A549 (cell line): ENCODE data around the gene PIP4K2A. TPM values are rescaled to one million over a fixed set of nuclear protein-coding genes. Genes with fewer than 3 reads are reported as not detected.
A peak's percentile ranks its signal among the peaks of the same experiment; 100 is the strongest.

Source experiments
- ATAC-seq, 2 experiments: fragments of 200-7000 bp in 1 of 2; fragments of >200 bp in 1 of 2; cut with Nextera tagmentation in 1 of 2; cut with Tn5 transposase in 1 of 2; 3 replicates each; pipeline versions ENCODE4 v1.8.0 to v1.9.1; 2018 to 2020; ENCODE audit warnings: mild to moderate bottlenecking in 1 of 2, moderate library complexity in 1 of 2
- CTCF ChIA-PET: fragments of 300-600 bp; sonication (Branson Sonifier 250); formaldehyde crosslinking; extraction: SDS; loops from one replicate; lab custom pipeline; 2021; ENCODE audit warnings: antibody characterized with exemption, inconsistent platforms; lab: Yijun Ruan, JAX
- POLR2A ChIA-PET: fragments of 350-600 bp; formaldehyde crosslinking; extraction: SDS; loops from one replicate; lab custom pipeline; 2021; ENCODE audit warnings: antibody characterized with exemption, inconsistent platforms; lab: Yijun Ruan, JAX
- DNase-seq, 2 experiments: peaks; one replicate each; pipeline versions ENCODE4 v3.0.0 to v3.0.0-alpha.2; 2011 to 2016; ENCODE audit warnings: low read depth in 1 of 2, low spot score in 1 of 2
- FAIRE-seq: peaks from 2 replicates; lab custom pipeline; 2011; peaks lifted over from hg19 to GRCh38; lab: Jason Lieb, UNC
- H3K27ac ChIP-seq, 2 experiments: fragments of >200 bp; sonication (Bioruptor Twin); formaldehyde crosslinking; 3 replicates each; pipeline ENCODE4 v1.5.1; 2016 to 2017
- H3K4me1 ChIP-seq: fragments of >200 bp; sonication (Bioruptor Twin); formaldehyde crosslinking; 3 replicates; pipeline ENCODE4 v1.6.1; 2016
- H3K4me2 ChIP-seq: fragments of >200 bp; sonication (Bioruptor Twin); formaldehyde crosslinking; 3 replicates; pipeline ENCODE4 v1.6.1; 2016
- H3K4me3 ChIP-seq: fragments of >200 bp; sonication (Bioruptor Twin); formaldehyde crosslinking; 3 replicates; pipeline ENCODE4 v1.5.1; 2016
- H3K9me3 ChIP-seq: fragments of >200 bp; sonication (Bioruptor Twin); formaldehyde crosslinking; 3 replicates; pipeline ENCODE4 v1.6.1; 2016
- CEBPB ChIP-seq, 2 experiments: fragments of >200 bp in 1 of 2; sonication (Bioruptor Twin) in 1 of 2; formaldehyde crosslinking in 1 of 2; IDR thresholded peaks; 2 replicates each; pipeline ENCODE4 v1.6.1; 2012 to 2016
- EP300 ChIP-seq, 2 experiments: fragments of >200 bp; sonication (Bioruptor Twin); formaldehyde crosslinking; IDR thresholded peaks; 2 replicates in 1 of 2; 3 replicates in 1 of 2; pipeline ENCODE4 v1.6.1; 2016 to 2017
- ESRRA ChIP-seq: fragments of 150-350 bp; IDR thresholded peaks from 2 replicates; pipeline ENCODE4 v1.6.1; 2014; ENCODE audit warnings: mild to moderate bottlenecking, low read length, borderline replicate concordance
- FOSB ChIP-seq: fragments of 250-450 bp; sonication (Bioruptor Pico); IDR thresholded peaks from 2 replicates; pipeline ENCODE4 v1.5.0; 2020; ENCODE audit warnings: mild to moderate bottlenecking, moderate library complexity
- FOSL2 ChIP-seq, 2 experiments: fragments of 450-650 bp in 1 of 2; fragments of >200 bp in 1 of 2; sonication (Bioruptor Twin) in 1 of 2; formaldehyde crosslinking; IDR thresholded peaks; 2 replicates each; pipeline versions ENCODE4 v1.5.0 to v1.6.1; 2016 to 2020; ENCODE audit warnings: mild to moderate bottlenecking in 1 of 2, moderate library complexity in 1 of 2
- FOXS1 ChIP-seq: fragments of 250-450 bp; sonication (Bioruptor Pico); IDR thresholded peaks from 2 replicates; pipeline ENCODE4 v1.5.0; 2020; ENCODE audit warnings: mild to moderate bottlenecking, moderate library complexity
- GATA3 ChIP-seq: IDR thresholded peaks from 2 replicates; pipeline ENCODE4 v1.6.1; 2012; ENCODE audit warnings: borderline replicate concordance
- HDAC2 ChIP-seq: fragments of 200-600 bp; sonication (generic); IDR thresholded peaks from 2 replicates; pipeline ENCODE4 v1.6.1; 2016
- JUN ChIP-seq, 2 experiments: fragments of >200 bp; sonication (Bioruptor Twin); formaldehyde crosslinking; IDR thresholded peaks; 2 replicates in 1 of 2; 3 replicates in 1 of 2; pipeline ENCODE4 v1.6.1; 2016 to 2017
- JUNB ChIP-seq: fragments of >200 bp; sonication (Bioruptor Twin); formaldehyde crosslinking; IDR thresholded peaks from 2 replicates; pipeline ENCODE4 v1.6.1; 2016
- KDM5A ChIP-seq: fragments of 200-600 bp; sonication (generic); IDR thresholded peaks from 2 replicates; pipeline ENCODE4 v1.6.1; 2016; ENCODE audit warnings: antibody characterized with exemption, mild to moderate bottlenecking
- MAFK ChIP-seq: fragments of 450-650 bp; IDR thresholded peaks from 2 replicates; pipeline ENCODE4 v1.6.1; 2014; ENCODE audit not compliant: partially characterized antibody
- RAD21 ChIP-seq, 2 experiments: fragments of >200 bp in 1 of 2; sonication (Bioruptor Twin) in 1 of 2; formaldehyde crosslinking in 1 of 2; IDR thresholded peaks in 1 of 2; conservative IDR thresholded peaks in 1 of 2; 2 replicates in 1 of 2; 3 replicates in 1 of 2; pipeline ENCODE4 v1.6.1; 2012 to 2018; ENCODE audit warnings: inconsistent platforms in 1 of 2
- RFX5 ChIP-seq: fragments of 450-650 bp; IDR thresholded peaks from 2 replicates; pipeline ENCODE4 v1.7.1; 2014; ENCODE audit warnings: antibody characterized with exemption, mild to moderate bottlenecking, moderate library complexity
- SREBF2 ChIP-seq: fragments of 450-650 bp; IDR thresholded peaks from 2 replicates; pipeline ENCODE4 v1.6.1; 2014; ENCODE audit warnings: mild to moderate bottlenecking, moderate library complexity
- TP53 ChIP-seq: fragments of 250-450 bp; sonication (Bioruptor Pico); IDR thresholded peaks from 2 replicates; pipeline ENCODE4 v1.5.0; 2021; ENCODE audit warnings: mild to moderate bottlenecking, moderate library complexity
- ZSCAN20 ChIP-seq: fragments of 250-450 bp; sonication (Bioruptor Pico); IDR thresholded peaks from 2 replicates; pipeline ENCODE4 v1.8.0; 2022; ENCODE audit warnings: mild to moderate bottlenecking, moderate library complexity
- WGBS: methylation state at CpG from one replicate; pipeline ENCODE4 v1.1.6; 2017; ENCODE audit errors: missing lambda C conversion rate; 5-methylcytosine and 5-hydroxymethylcytosine counted together
- polyA plus RNA-seq, 4 experiments: library from polyadenylated mRNA; depleted of rRNA in 3 of 4; stranded (reverse); fragments of >200 nt; fragmentation: RNase III in 1 of 4; extraction: RNeasy Plus Mini Kit Qiagen cat#74134 plus additional on column Dnase treatment in 1 of 4; gene quantifications; 2 replicates in 3 of 4; 3 replicates in 1 of 4; pipeline ENCODE4 v1.2.3, GENCODE V29; 2011 to 2017
- TF ChIP-seq, protein P1 (sequence below): fragments of 250-450 bp; sonication (Bioruptor Pico); IDR thresholded peaks from 2 replicates; pipeline ENCODE4 v1.5.0; 2020; ENCODE audit warnings: low read depth, mild to moderate bottlenecking, moderate library complexity
- TF ChIP-seq, protein P2 (sequence below): fragments of 250-450 bp; sonication (Bioruptor Pico); IDR thresholded peaks from 2 replicates; pipeline ENCODE4 v1.5.0; 2021; ENCODE audit warnings: mild to moderate bottlenecking, moderate library complexity, borderline replicate concordance
- TF ChIP-seq, protein P3 (sequence below): IDR thresholded peaks from 2 replicates; pipeline ENCODE4 v1.6.1; 2012
- TF ChIP-seq, protein P4 (sequence below): fragments of >200 bp; sonication (Bioruptor Twin); formaldehyde crosslinking; IDR thresholded peaks from 3 replicates; pipeline ENCODE4 v1.5.1; 2016
- TF ChIP-seq, protein P5 (sequence below): fragments of >200 bp; sonication (Bioruptor Twin); formaldehyde crosslinking; IDR thresholded peaks from 3 replicates; pipeline ENCODE4 v1.6.1; 2016
- TF ChIP-seq, protein P6 (sequence below): IDR thresholded peaks from 2 replicates; pipeline ENCODE4 v1.6.1; 2012
- TF ChIP-seq, protein P7 (sequence below): fragments of >200 bp; sonication (Bioruptor Twin); formaldehyde crosslinking; IDR thresholded peaks from 2 replicates; pipeline ENCODE4 v1.6.1; 2016

PIP4K2A gene
- polyA plus RNA-seq, 2 of the 4 experiments (the other 2 are of a cell fraction): 23.1 to 24.0 TPM

DNA sequence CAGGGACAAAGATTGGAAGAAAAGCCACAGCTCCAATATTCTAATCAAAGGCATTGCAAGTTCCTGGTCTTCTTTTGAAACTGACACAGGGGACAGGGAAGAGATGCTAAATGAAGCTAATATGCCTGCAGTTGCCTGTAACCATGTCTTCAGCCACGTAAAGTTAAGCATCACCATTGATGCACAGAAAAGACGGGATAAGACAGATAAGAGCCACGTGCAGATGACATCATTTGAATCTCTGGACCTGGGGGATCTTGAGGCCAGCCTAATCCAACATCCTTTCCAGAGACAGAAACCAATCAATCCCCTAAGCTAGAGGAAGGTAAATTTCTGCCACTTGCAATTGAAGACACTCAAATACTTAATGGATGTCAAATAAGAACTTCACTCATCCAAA lies 93.4 kb downstream of the PIP4K2A start:
- 90% methylated on average over 3 of the region's 3 CpGs for WGBS
- Histone ChIP-seq H3K4me1 (peaks cover 86% of the 10 kb centered on the region), H3K9me3 (no peaks in the 10 kb centered on the region), H3K4me2 (peak overlapping the region; percentile 62), H3K27ac (peak overlapping the region; percentile 55 to 74), H3K4me3 (no peak overlapping the region)
- POLR2A ChIA-PET: no interaction called here
- no peak for TF ChIP-seq ZSCAN20 (CRISPR knock-in tag)
- TF ChIP-seq, protein P1, sequence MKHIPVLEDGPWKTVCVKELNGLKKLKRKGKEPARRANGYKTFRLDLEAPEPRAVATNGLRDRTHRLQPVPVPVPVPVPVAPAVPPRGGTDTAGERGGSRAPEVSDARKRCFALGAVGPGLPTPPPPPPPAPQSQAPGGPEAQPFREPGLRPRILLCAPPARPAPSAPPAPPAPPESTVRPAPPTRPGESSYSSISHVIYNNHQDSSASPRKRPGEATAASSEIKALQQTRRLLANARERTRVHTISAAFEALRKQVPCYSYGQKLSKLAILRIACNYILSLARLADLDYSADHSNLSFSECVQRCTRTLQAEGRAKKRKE (CRISPR knock-in tag): 0 out of 2 replicates have a peak, but pooled peaks have one; percentile 14
- no peak for DNase-seq
- FAIRE-seq: no peak
- CTCF ChIA-PET: interaction anchor here (0.9 to 2.0 kb wide), 4 partner anchors 15 to 367 kb away, joined by 3 to 4 read pairs (median 4); no protein-coding TSS in a partner anchor
- ATAC-seq: peak in 1 of 2 experiments; percentile 4; a peak in 1 of 6 replicates

DNA sequence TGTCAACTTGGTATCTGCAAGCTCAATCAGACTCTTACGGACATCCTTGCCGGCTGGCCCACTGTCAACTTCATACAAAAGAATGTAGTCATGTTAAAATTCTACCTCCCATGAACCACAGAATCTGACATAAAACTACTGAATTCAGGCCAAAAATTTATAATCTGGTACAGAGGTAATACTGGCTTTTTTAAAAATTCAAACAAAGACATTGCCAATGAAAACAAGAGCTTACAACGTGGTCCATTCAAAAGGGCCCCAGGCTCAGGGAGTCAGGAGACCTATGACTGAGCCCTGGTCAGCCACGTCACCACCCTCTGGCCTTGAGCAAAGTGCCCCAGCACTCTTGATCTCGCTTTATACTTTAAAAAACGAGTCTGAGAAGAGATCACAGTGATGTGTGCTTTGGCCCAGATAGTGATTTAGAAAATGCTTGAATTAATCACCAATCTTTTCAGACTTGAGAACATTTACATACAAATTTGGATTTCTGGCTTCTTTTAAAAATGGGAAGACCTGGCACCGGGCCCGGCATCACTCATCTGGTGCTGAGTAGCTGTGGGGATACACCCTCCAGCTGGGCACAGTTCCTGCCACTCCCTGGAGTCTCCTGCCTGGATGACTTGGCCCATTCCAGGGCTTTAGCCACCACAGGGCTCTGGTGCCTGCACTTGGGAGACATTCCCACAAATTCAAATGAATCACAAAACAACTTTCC lies 94.1 kb downstream of the PIP4K2A start:
- ATAC-seq (peak; percentile 91 to 95), FAIRE-seq (no peak), DNase-seq (peak; percentile 86 to 90)
- Histone ChIP-seq H3K27ac (peak overlapping the region; percentile 55 to 74), H3K4me3 (no peak overlapping the region), H3K4me1 (peaks cover 86% of the 10 kb centered on the region), H3K4me2 (peak overlapping the region; percentile 62), H3K9me3 (no peaks in the 10 kb centered on the region)
- TF ChIP-seq, protein P2, sequence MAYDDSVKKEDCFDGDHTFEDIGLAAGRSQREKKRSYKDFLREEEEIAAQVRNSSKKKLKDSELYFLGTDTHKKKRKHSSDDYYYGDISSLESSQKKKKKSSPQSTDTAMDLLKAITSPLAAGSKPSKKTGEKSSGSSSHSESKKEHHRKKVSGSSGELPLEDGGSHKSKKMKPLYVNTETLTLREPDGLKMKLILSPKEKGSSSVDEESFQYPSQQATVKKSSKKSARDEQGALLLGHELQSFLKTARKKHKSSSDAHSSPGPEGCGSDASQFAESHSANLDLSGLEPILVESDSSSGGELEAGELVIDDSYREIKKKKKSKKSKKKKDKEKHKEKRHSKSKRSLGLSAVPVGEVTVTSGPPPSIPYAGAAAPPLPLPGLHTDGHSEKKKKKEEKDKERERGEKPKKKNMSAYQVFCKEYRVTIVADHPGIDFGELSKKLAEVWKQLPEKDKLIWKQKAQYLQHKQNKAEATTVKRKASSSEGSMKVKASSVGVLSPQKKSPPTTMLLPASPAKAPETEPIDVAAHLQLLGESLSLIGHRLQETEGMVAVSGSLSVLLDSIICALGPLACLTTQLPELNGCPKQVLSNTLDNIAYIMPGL (CRISPR knock-in tag): no peak
- TF ChIP-seq, protein P3, sequence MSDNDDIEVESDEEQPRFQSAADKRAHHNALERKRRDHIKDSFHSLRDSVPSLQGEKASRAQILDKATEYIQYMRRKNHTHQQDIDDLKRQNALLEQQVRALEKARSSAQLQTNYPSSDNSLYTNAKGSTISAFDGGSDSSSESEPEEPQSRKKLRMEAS: peak; percentile 60; the same call in 1 of the 2 replicates
- TF ChIP-seq, protein P4, sequence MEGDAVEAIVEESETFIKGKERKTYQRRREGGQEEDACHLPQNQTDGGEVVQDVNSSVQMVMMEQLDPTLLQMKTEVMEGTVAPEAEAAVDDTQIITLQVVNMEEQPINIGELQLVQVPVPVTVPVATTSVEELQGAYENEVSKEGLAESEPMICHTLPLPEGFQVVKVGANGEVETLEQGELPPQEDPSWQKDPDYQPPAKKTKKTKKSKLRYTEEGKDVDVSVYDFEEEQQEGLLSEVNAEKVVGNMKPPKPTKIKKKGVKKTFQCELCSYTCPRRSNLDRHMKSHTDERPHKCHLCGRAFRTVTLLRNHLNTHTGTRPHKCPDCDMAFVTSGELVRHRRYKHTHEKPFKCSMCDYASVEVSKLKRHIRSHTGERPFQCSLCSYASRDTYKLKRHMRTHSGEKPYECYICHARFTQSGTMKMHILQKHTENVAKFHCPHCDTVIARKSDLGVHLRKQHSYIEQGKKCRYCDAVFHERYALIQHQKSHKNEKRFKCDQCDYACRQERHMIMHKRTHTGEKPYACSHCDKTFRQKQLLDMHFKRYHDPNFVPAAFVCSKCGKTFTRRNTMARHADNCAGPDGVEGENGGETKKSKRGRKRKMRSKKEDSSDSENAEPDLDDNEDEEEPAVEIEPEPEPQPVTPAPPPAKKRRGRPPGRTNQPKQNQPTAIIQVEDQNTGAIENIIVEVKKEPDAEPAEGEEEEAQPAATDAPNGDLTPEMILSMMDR: no peak
- peak; percentile 77 for TF ChIP-seq JUNB
- TF ChIP-seq RAD21 (conservative IDR thresholded peaks at IDR 0.05 in 1 of 2, IDR thresholded peaks at IDR 0.05 in 1 of 2): no peak; a peak in 1 of 5 replicates
- TF ChIP-seq, protein P5, sequence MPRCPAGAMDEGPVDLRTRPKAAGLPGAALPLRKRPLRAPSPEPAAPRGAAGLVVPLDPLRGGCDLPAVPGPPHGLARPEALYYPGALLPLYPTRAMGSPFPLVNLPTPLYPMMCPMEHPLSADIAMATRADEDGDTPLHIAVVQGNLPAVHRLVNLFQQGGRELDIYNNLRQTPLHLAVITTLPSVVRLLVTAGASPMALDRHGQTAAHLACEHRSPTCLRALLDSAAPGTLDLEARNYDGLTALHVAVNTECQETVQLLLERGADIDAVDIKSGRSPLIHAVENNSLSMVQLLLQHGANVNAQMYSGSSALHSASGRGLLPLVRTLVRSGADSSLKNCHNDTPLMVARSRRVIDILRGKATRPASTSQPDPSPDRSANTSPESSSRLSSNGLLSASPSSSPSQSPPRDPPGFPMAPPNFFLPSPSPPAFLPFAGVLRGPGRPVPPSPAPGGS: no peak
- TF ChIP-seq CEBPB (IDR thresholded peaks at IDR 0.05): peak in 1 of 2 experiments; percentile 8; a peak in 1 of 4 replicates
- TF ChIP-seq FOXS1 (CRISPR knock-in tag): peak; percentile 88; the same call in 1 of the 2 replicates
- no peak for TF ChIP-seq SREBF2
- no peak for TF ChIP-seq RFX5
- TF ChIP-seq FOSL2 (IDR thresholded peaks at IDR 0.05): peak; percentile 56
- peak; percentile 74 for TF ChIP-seq FOSL2 (CRISPR knock-in tag; IDR thresholded peaks at IDR 0.05)
- TF ChIP-seq JUN (IDR thresholded peaks at IDR 0.05): peak; percentile 43 to 67; a peak in 2 of 5 replicates
- TF ChIP-seq MAFK: peak; percentile 39
- peak; percentile 43 to 72; a peak in 2 of 5 replicates for TF ChIP-seq EP300 (IDR thresholded peaks at IDR 0.05)
- TF ChIP-seq, protein P1 (CRISPR knock-in tag): 0 out of 2 replicates have a peak, but pooled peaks have one; percentile 34
- TF ChIP-seq, protein P6, sequence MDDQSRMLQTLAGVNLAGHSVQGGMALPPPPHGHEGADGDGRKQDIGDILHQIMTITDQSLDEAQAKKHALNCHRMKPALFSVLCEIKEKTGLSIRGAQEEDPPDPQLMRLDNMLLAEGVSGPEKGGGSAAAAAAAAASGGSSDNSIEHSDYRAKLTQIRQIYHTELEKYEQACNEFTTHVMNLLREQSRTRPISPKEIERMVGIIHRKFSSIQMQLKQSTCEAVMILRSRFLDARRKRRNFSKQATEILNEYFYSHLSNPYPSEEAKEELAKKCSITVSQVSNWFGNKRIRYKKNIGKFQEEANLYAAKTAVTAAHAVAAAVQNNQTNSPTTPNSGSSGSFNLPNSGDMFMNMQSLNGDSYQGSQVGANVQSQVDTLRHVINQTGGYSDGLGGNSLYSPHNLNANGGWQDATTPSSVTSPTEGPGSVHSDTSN: 0 out of 2 replicates have a peak, but pooled peaks have one; percentile 18
- TF ChIP-seq ZSCAN20 (CRISPR knock-in tag): no peak
- TF ChIP-seq TP53: no peak
- TF ChIP-seq GATA3: peak; percentile 51; the same call in 1 of the 2 replicates
- no peak for TF ChIP-seq HDAC2
- no peak for TF ChIP-seq ESRRA
- TF ChIP-seq, protein P7, sequence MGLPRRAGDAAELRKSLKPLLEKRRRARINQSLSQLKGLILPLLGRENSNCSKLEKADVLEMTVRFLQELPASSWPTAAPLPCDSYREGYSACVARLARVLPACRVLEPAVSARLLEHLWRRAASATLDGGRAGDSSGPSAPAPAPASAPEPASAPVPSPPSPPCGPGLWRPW: no peak
- TF ChIP-seq KDM5A: no peak
- no peak for TF ChIP-seq FOSB (CRISPR knock-in tag)
- WGBS: 4% methylated on average over 8 of the region's 8 CpGs
- ChIA-PET POLR2A (interaction anchor here (1.1 kb wide), 1 partner anchor 63 kb away, joined by 3 read pairs; no protein-coding TSS in a partner anchor), CTCF (interaction anchor here (0.9 to 2.0 kb wide), 7 partner anchors 10 to 367 kb away, joined by 3 to 5 read pairs (median 3); no protein-coding TSS in a partner anchor)
